Frontal cortex (tissue), 4 donors: ENCODE measurements around the gene ZNF33B. TPM values are rescaled to one million over a fixed set of nuclear protein-coding genes. Genes with fewer than 3 reads are reported as not detected.
"Not testable (repeated sequence)": the region's sequence is repeated elsewhere in the genome, so short reads cannot be mapped to it uniquely, and the experiment has no call there.

Source experiments
- DNase-seq, 2 donors: peaks; one replicate each; pipeline ENCODE4 v3.0.0; 2012; ENCODE audit warnings: low spot score in 2 of 2
- FAIRE-seq: peaks from 2 replicates; lab custom pipeline; 2012; peaks lifted over from hg19 to GRCh38; lab: Jason Lieb, UNC
- total RNA-seq: library from RNA; depleted of rRNA; stranded (reverse); fragments of >200 nt; gene quantifications from one replicate; pipeline ENCODE4 v1.2.3, GENCODE V29; 2014
- donor health status: control.
- donor health status: control.
- donor health status: control.

Gene ZNF33B
- total RNA-seq = 32.2 TPM

DNA sequence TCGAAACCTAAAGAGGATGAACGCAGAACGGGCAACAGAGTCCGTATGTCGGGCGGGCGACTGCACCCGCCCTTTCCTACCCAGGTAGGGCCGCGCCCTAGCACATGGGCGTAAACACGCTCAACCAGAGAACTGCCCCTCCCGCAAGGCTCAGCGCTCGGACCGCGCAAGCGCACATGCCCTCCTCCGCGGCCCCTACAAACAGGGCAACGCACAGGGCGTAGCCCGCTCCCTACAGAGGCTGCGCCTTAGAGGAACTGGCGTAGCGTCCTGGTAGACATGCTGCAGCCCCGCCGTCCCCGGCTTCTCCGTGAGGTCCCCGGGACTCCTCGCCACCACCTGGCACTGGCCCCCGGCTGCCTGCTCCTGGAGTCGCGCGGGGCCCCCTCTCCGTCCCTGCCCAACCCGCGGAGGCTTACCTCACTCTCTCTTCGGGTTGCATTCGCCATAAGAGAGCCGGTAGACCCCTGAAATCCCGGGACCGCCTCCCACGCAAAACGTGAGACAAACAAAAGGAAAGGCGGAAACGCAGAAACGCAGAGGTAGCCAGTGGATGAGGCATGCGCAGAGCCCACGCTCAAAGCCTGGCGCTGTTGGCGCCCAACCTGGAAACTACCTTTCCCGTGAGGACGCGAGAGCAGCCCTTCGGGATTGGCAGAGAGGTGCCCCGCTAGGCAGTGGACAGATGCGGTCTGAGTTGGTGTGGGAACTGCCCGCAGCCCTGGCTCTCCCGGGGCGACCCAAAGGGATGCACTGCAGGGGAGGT, at the start of gene ZNF33B:
Gene ZNF33B, minus strand, starts transcription at position 516 of the 766 bp plus-strand sequence. CDS start 1,642 bp downstream, outside the sequence.
- FAIRE-seq = no peak
- DNase-seq = peak; percentile 65 to 75

DNA sequence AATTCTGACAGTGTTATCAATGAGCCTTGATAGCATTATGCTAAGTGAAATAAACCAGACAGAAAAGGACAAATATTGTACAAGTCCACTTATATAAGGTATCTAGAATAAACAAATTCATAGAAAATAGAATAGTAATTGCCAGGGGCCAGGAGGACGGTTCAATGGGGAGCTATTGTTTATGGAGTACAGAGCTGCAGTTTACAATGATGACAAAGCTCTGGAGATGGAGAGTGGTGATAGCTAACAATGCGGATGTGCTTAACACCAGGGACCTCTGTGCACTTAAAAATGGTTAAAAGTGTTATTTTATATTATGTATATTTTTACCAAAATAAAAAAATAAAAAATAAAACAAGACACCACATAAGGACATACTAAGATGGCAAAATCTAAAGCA, 46.1 kb upstream of the ZNF33B start:
- DNase-seq (no peak), FAIRE-seq (no peak)

DNA sequence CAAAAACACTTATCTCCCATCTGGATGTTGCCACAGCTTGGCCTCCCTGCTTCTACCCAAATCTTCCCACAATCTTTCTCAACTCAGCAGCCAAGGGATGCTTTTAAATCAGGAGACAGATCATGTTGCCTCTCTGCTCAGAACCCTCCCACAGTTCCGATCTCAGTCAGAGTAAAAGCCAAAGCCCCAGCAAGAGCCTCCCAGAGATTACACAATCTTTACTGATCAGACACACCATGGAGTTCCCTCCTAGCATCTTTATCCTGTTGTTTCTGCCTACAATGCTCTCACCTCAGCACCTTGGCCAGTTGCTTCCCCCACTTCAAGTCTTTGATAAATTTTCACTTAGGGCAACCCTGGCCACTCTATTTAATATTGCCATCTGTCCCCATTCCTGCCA, 41.9 kb upstream of the ZNF33B start:
- DNase-seq = no peak
- FAIRE-seq = no peak

DNA sequence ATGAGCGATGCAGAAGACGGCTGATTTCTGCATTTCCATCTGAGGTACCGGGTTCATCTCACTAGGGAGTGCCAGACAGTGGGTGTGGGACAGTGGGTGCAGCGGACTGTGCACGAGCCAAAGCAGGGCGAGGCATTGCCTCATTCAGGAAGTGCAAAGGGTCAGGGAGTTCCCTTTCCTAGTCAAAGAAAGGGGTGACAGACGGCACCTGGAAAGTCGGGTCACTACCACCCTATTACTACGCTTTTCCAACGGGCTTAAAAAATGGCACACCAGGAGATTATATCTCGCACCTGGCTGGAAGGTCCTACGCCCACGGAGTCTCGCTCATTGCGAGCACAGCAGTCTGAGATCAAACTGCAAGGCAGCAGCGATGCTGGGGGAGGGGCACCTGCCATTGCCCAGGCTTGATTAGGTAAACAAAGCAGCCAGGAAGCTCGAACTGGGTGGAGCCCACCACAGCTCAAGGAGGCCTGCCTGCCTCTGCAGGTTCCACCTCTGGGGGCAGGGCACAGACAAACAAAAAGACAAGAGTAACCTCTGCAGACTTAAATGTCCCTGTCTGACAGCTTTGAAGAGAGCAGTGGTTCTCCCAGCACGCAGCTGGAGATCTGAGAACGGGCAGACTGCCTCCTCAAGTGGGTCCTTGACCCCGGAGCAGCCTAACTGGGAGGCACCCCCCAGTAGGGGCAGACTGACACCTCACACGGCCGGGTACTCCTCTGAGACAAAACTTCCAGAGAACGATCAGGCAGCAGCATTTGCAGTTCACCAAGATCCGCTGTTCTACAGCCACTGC, 27.0 kb upstream of the ZNF33B start:
- DNase-seq, FAIRE-seq: not testable (repeated sequence)

DNA sequence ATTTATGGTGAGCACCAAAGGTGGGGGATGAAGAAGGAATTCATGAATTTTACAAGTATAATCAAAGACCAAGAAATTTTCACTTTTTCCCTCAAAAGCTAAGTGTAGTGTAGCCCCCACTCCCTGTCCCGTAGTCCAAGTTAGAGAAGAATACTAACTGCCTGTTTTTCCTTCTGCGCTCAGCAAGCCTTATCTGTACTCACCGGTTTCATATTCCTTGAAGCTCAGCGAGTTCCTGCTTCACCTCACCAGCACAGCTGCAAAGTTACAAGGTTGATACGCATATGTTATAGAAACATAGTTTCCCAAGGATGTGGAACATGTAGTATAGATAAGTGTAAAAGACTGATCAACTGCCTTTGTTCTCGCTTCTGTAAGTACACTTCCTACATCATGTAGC, 16.0 kb upstream of the ZNF33B start:
- no peak for FAIRE-seq

DNA sequence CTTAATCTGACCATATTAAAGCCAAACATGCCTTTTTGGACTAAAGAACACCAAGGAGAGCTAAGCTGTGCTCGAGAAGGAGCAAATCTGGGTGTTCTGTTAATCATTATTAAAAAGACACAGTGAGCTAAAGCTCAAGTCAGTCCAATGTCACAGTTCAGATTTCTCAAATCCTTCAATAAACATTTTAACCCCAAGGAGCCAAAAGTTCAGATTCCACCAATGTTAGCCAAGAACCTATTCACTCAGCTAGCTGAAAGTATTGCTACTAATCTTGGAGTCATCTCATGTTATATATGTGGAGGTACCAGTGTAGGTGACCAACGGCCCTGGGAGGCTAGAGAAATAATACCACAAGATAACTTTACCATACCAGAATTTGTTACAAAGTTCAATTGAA, 14.5 kb upstream of the ZNF33B start:
- FAIRE-seq = no peak
- DNase-seq = no peak

More for the DNA sequence above, 16.0 kb upstream of the ZNF33B start:
- no peak for DNase-seq

DNA sequence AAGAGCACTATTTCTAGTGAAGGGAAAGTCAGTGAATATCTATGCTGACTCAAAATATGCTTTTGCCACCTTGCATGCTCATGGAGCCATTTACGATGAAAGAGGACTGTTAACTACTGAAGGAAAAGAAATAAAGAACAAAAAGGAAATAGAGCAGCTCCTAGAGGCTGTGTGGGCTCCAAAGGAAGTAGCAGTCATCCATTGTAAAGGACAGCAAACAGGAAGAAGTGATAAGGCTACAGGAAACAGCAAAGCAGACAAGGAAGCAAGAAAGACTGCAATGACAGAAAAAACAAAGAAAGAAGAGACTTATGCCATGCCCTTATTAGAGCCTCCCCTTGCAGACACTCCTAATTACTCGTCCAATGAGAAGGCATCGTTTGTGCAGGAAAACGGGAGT, 12.0 kb upstream of the ZNF33B start:
- FAIRE-seq (no peak), DNase-seq (no peak)

DNA sequence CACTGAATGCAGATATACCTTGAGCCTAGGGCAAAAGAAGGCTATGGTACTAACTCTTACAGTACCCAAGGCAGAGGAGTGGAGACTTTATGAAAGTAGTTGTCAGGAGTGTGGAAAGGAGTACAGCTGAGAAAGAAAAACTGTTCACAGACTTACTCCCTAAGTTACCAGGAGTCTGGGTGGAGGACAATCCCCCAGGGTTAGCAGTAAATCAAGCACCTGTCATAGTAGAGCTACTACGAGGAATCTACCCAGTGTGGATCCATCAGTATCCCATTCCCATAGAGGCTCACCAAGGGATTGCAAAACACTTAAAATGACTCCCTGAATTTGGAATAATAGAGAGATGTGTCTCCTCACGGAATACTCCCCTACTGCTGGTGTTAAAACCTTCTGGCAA, 10.1 kb upstream of the ZNF33B start:
- FAIRE-seq (no peak), DNase-seq (no peak)

DNA sequence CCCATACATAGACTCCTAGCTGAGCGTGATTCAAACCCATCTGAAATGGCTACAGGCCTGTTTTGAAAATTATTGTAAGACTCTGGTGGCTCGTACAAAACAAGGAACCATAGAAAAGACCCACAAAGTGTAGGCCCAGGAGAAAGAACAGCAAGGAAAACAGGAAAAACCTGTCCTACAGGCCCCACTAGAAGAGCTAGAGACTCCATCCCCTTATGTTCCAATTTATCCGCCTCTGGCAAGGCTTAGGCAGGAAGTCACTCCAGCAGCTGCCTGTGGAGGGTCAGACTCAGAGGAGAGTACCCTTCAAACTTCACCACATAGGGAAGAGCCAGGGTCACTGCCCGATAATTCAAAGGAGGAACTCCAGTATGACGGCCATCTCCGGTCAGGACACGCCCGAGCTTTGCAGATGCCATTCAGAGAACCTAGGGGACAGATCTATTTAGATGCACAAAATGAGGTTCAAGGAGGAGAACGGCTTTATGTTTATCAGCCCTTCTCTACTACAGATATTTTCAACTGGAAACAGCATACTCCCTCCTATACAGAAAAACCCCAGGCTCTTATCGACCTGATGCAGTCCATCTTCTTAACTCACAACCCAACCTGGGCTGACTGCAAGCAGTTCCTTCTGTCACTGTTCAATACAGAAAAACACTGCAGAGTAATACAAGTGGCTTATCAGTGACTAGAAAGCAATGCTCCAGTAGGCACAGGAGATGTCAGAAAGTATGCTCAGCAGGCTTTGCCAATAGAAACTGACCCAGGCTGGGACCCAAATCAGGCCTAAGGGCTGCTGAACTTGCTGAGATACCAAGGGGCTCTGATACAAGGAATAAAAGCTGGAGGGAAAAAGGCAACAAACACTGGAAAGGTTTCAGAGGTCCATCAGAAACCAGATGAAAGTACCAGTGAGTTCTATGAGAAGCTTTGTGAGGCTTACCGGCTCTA, 8.6 kb upstream of the ZNF33B start:
- DNase-seq (no peak), FAIRE-seq (no peak)

DNA sequence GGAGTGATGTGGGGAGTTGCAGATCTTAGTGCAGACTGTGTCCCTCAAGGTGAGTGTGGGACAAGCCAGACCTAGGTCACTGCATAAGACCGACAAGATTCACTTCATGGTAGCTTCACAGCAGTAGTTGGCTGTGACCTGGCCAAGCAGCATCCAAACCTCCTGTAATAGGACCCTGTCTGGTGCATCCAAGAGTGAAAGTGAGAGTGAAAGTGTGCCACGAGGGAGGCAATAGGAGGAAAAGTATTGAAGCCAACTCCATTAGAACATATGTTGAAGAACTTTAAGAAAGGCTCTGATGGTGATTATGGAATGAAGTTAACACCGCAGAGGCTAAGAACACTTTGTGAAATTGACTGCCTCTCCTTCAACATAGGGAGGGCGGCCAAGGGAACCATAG, 7.8 kb upstream of the ZNF33B start:
- DNase-seq = no peak

DNA sequence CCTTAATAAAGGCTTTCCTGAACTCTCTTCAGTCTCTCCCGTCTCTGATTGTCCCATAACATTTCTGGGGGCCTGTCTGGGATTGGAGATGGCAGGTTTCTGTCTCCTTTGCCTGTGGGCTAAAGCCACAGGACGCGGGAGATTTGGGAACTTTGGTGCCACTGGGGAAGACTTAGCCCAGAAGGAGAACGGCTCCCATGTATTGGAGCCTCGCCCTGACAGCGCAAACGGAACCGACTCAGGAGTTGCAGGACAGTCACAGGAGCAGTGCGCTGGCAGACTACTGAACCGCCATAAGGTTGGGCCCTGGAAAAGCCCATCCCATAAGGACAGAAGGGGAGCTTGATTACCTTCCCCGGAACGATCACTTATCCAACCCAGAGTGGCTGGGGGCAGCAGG, 7.1 kb upstream of the ZNF33B start:
- DNase-seq (no peak), FAIRE-seq (no peak)

More for the DNA sequence above, 7.8 kb upstream of the ZNF33B start:
- no peak for FAIRE-seq

DNA sequence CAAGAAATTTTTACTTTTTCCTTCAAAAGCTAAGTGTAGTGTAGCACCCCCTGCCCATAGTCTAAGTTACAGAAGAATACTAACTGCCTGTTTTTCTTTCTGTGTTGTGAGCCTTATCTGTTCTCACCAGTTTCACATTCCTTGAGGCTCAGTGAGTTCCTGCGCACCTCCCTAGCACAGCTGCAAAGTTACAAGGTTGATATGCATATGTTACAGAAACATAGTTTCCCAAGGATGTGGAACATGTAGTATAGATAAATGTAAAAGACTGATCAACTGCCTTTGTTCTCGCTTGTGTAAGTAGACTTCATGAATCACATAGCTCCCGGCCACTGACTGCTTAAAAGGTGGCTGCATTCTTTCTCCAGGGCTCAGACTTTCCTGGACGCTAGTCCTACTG, 6.7 kb upstream of the ZNF33B start:
- DNase-seq = no peak
- no peak for FAIRE-seq

DNA sequence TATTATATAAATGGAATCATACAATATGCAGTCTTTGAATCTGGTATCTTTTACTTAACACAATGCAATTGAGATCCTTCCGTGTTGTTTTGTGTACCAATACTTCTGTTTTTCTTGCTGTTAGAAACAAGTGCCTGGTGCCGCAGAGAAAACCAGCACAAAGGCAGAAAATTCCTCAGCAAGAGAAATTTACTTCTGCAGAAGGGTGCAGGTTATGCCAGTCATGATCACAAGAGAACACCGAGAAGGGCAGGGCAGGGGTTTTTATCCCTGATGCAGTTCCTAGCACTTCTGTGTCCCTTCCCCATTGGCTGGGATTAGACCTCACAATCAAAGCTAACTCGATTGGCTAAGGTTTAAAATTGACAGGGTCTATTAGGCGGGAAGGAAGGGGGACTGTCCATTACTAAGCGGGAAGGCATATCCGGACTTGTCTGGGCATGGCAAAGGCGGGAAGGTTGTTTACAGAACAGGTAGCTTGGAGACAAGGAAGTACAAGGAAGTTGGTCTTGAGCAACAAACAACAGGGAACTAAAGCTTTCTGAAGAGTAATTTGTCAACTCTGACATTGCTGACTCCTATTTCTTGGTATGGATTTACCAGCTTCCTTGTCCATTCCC, 2.4 kb upstream of the ZNF33B start:
- no peak for DNase-seq
- no peak for FAIRE-seq

DNA sequence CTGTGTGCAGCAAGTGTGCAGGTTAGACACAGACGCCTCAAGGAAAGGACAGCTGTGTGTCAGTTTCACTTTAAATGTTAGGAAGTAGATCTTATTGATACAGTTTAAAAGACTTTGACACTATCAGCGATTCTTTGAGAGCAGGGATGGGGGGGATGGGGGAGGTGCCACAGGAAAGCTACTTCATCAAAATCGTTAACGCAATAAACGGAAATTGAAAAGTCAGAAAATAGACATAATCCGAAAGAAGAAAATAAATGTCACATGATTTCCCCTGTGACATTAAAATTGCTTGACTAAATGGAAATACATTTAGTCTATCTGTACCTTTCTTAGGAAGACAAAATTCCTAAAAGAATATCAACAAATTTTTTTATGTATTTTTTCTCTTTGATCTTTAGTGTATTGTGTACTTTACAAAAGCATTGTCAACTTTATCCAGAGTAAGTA, 476 bp upstream of the ZNF33B start:
- no peak for FAIRE-seq
- no peak for DNase-seq

DNA sequence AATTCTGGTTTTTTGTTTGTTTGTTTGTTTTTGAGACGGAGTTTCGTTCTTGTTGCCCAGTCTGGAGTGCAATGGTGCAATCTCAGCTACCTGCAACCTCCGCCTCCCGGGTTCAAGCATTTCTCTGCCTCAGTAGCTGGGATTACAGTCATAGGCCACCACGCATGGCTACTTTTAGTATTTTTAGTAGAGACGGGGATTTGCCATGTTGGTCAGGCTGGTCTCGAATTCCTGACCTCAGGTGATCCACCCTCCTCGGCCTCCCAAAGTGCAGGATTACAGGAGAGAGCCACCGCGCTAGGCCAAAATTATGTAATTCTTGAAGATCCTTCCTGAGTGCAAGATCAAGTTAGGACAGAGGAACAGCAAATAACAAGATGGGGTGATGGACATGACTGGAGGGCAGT, 719 bp downstream of the ZNF33B start:
- DNase-seq (no peak), FAIRE-seq (no peak)

DNA sequence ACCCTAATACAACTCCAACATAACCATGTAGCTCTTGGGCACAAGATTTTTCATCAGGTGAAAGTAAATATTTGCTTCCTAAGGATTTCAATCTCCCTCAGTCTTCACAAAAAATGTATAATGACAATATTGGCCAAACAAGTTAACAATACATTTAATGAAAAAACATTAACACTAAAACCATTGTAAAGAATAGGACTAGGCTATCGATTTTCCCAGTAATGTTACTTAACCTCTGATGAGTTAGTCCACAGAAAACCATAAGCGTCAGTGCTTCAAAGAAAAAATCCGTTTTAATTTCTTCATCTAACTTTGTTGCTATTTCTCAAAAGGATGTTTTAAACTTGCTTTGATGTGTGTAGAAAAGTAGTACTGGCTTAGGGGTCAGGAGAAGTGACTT, 1.2 kb downstream of the ZNF33B start:
- DNase-seq = no peak
- no peak for FAIRE-seq

DNA sequence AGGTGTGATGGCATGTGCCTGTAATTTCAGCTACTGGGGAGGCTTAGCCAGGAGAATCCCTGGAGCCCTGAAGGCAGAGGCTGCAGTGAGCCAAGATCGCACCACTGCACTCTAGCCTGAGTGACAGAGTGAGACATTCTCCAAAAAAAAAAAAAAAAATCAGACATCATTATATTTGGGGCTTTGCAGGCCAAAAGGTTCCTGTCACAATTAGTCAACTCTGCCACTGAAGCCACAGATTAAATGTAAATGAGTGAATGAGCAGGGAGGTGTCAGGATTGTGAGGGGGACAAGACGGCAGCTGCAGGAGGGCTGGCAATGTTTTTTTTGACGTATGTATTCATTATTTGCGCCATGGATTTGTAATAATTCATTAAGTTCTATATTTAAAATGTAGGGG, 3.3 kb downstream of the ZNF33B start:
- FAIRE-seq (no peak), DNase-seq (no peak)

DNA sequence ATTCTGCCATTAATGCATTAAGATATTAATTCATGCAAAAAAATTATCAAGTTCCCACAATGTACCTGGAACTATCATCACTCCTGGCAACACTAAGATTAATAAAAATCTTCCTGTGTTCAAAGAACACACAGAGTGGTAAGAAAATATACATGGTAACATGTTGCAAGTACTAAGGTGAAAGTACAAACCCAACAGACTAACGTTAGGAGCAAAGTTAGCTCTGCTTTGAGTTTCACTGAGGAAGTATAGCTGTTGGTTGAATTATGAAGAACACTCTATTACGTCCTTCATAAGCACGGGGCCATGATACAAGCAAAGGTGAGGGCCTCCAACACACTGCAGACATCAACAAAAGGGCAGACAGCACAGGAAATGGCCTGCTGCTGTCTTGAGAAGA, 5.8 kb downstream of the ZNF33B start:
- no peak for DNase-seq
- FAIRE-seq = no peak

DNA sequence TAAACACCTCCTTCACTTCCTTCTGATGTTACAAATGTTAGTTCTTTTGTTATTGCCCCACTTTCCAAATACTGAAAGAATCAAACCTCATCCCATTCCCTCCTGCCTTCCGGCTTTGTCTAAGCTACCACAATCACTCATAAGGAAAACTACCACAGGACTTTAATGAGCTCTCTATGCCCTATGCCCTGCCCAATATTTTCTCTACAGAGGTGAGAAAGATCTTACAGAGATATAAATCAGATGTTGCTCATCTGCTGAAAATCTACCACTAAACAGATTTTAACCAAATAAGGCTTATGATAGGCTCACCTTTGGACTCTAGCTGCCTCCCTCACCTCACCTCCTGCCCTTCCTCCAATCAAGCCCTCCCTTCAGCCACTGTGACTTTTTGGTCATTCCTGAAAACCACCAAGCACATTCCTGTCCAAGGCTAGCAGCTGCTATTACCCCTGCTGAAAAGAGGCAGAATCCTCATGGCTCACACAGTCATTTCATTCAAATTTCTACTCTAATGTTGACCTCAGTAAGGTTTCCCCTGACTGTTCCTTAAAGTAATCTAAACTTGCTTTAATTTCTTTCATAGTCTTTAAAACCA, 7.7 kb downstream of the ZNF33B start:
- FAIRE-seq = no peak
- no peak for DNase-seq
